Mucosa of rectum (tissue), 2 donors: ENCODE data around the gene SHROOM2.

Experiments
- H3K27ac ChIP-seq, 2 donors: one replicate each; pipeline ENCODE4 v1.7.0; 2013; ENCODE audit warnings: inconsistent platforms in 2 of 2, low read depth in 2 of 2, low read length in 2 of 2
- H3K27me3 ChIP-seq, 2 donors: one replicate each; pipeline ENCODE4 v1.7.0; 2013; ENCODE audit warnings: low read length in 2 of 2; ENCODE audit not compliant: control insufficient read depth in 2 of 2, insufficient read depth in 2 of 2
- H3K36me3 ChIP-seq, 2 donors: one replicate each; pipeline ENCODE4 v1.7.0; 2013; ENCODE audit warnings: low read length in 2 of 2; ENCODE audit not compliant: control insufficient read depth in 2 of 2, insufficient read depth in 2 of 2
- H3K4me1 ChIP-seq, 2 donors: one replicate each; pipeline ENCODE4 v1.7.0; 2013; ENCODE audit warnings: low read length in 2 of 2, mild to moderate bottlenecking in 1 of 2; ENCODE audit not compliant: control insufficient read depth in 2 of 2, insufficient read depth in 2 of 2
- H3K4me3 ChIP-seq, 2 donors: one replicate each; pipeline ENCODE4 v1.7.0; 2013; ENCODE audit warnings: low read length in 2 of 2
- H3K9ac ChIP-seq, 2 donors: one replicate each; pipeline ENCODE4 v1.7.0; 2013; ENCODE audit warnings: low read length in 2 of 2, low read depth in 1 of 2, mild to moderate bottlenecking in 1 of 2
- H3K9me3 ChIP-seq, 2 donors: one replicate each; pipeline ENCODE4 v1.7.0; 2013; ENCODE audit warnings: low read length in 2 of 2; ENCODE audit not compliant: control insufficient read depth in 2 of 2
- donor health status: healthy.
- donor health status: Normal muscosa, but diverticular disease.

SHROOM2 gene

GRCh38 chrX:9906919-9907318 lies 120.7 kb downstream of the SHROOM2 start:
- no peak overlapping the region for H3K4me3 ChIP-seq
- H3K9me3 ChIP-seq: no peaks in the 10 kb centered on the region
- no peak overlapping the region for H3K27ac ChIP-seq
- no peaks in the 10 kb centered on the region for H3K36me3 ChIP-seq
- no peak overlapping the region for H3K9ac ChIP-seq
- H3K27me3 ChIP-seq: no peaks in the 10 kb centered on the region
- H3K4me1 ChIP-seq: no peaks in the 10 kb centered on the region

DNA sequence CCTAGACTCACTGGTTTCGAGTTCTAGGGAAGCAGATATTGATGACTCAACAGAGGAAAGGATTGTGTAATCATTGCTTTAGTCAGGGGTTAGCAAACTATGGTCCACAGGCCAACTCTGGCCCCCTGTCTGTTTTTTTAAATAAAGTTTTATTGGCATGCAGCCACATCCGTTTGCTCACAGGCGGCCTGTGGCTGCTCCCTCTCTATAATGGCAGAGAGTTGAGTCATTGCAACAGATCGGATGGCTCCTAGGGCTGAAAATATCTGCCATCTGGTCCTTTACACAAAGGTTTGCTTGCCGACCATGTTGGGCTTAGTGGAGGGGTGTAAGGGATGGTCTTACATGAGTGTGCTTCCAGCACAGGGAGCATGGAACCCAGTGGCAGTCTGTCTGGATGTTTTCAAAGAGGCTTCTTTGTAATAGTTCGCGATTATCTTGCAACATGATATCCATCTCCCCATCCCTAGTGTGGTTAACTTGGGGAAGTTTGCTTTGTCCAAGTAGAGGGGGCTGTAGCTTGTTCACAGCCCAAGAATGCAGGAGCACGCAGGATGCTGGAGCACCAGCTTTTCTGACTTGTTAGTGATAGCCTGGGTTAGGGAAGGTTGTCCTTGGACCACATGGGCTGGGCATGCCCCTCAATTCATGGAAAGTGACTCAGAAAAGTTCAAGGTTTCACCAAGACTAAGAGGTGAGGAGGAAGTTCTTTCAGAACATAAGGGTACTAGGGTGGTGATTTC lies 121.6 kb downstream of the SHROOM2 start:
- H3K9me3 ChIP-seq: no peaks in the 10 kb centered on the region
- H3K9ac ChIP-seq: no peak overlapping the region
- no peaks in the 10 kb centered on the region for H3K27me3 ChIP-seq
- H3K4me3 ChIP-seq: no peak overlapping the region
- H3K36me3 ChIP-seq: no peaks in the 10 kb centered on the region
- no peaks in the 10 kb centered on the region for H3K4me1 ChIP-seq
- no peak overlapping the region for H3K27ac ChIP-seq

- Histone ChIP-seq H3K9me3 (no peaks in the 10 kb centered on the region), H3K4me3 (no peak overlapping the region), H3K36me3 (no peaks in the 10 kb centered on the region), H3K9ac (no peak overlapping the region), H3K4me1 (no peaks in the 10 kb centered on the region), H3K27me3 (no peaks in the 10 kb centered on the region), H3K27ac (no peak overlapping the region)
Measured at GRCh38 chrX:9909254-9909653, 123.0 kb downstream of the SHROOM2 start.

DNA sequence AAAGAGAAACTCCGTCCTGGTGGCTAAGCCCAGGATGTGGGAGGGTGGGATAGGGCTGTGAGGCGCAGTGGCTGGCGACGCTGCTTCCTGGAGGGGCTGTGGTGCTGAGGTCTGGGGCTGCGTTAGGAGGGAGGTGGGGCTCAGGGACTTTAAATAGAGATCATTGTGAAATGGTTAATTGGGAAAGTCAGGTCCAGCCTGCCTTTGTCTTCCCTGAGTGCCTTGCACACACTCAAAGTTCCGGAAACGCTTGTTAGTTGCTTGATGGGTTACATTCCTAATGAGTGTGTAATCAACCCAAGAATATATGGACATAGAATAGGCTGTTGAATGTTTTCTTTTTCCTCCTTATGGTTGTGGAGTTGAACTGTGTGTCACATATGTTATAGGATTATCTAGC lies 125.3 kb downstream of the SHROOM2 start:
- H3K27ac ChIP-seq: no peak overlapping the region
- no peak overlapping the region for H3K9ac ChIP-seq
- H3K4me1 ChIP-seq: no peaks in the 10 kb centered on the region
- H3K4me3 ChIP-seq: no peak overlapping the region
- H3K9me3 ChIP-seq: no peaks in the 10 kb centered on the region
- no peaks in the 10 kb centered on the region for H3K27me3 ChIP-seq
- H3K36me3 ChIP-seq: no peaks in the 10 kb centered on the region

DNA sequence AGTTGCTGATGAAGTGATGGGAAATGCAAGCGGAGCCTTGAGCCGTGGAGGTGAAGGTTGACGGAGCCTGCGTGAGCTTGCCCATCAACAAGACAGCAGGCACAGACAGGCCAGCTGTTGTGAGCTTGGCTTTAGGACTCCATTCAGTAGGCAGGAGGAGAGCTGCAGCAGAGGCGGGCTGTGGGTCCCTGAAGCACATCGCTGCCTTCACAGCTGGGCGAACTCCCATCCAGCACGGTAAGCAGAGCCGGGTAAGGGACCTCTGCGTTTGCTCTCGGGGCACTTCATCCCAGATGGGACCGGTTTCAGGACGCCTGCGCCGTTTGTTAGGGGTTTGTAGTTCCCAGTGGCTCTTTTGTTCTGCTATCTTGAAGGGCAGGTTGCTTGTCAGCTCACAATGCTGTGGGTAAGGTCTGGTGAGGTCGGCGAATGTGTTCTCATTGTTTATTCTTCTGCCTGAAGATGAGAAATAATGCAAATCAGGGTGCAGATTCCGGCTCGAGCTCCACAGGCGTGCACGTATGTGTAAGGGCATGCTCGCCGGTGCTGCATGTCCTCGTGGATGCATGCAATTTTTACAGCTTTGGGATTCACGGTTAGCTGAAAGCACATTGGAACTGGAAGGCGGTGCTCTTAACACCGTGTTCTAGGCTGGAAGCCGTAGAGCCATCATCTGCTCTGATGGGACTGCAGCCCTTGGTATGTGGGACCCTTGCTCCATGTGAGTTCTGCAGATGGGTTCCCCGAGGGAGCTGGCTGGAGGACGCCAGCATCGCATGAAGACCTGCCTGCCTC lies 126.3 kb downstream of the SHROOM2 start:
- H3K27ac ChIP-seq: no peak overlapping the region
- no peaks in the 10 kb centered on the region for H3K9me3 ChIP-seq
- H3K9ac ChIP-seq: no peak overlapping the region
- H3K27me3 ChIP-seq: peaks cover 0 to 2% of the 10 kb centered on the region in 2 donors
- H3K4me1 ChIP-seq: no peaks in the 10 kb centered on the region
- no peaks in the 10 kb centered on the region for H3K36me3 ChIP-seq
- H3K4me3 ChIP-seq: no peak overlapping the region

DNA sequence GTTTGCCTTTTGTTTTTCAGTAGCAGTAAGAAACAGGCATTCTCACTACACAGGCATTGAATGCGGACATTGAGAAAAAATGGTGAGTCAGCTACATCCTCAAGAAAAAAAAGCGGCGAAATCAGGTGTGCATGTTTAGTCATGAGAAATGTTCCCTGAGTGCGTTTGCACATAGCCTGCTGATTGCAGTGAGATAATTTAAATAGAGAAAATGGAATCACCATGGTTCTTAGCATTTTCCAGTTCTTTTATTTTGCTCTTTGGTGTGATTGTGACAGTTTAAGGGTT lies 126.9 kb downstream of the SHROOM2 start:
- H3K27ac ChIP-seq: no peak overlapping the region
- H3K27me3 ChIP-seq: peaks cover 0 to 2% of the 10 kb centered on the region in 2 donors
- no peaks in the 10 kb centered on the region for H3K9me3 ChIP-seq
- H3K9ac ChIP-seq: no peak overlapping the region
- no peaks in the 10 kb centered on the region for H3K4me1 ChIP-seq
- H3K4me3 ChIP-seq: no peak overlapping the region
- no peaks in the 10 kb centered on the region for H3K36me3 ChIP-seq

- no peak overlapping the region for H3K9ac ChIP-seq
- H3K9me3 ChIP-seq: no peaks in the 10 kb centered on the region
- no peaks in the 10 kb centered on the region for H3K4me1 ChIP-seq
- H3K36me3 ChIP-seq: no peaks in the 10 kb centered on the region
- H3K4me3 ChIP-seq: no peak overlapping the region
- H3K27me3 ChIP-seq: peaks cover 0 to 2% of the 10 kb centered on the region in 2 donors
- H3K27ac ChIP-seq: no peak overlapping the region
Measured at GRCh38 chrX:9917861-9918260, 131.6 kb downstream of the SHROOM2 start.

DNA sequence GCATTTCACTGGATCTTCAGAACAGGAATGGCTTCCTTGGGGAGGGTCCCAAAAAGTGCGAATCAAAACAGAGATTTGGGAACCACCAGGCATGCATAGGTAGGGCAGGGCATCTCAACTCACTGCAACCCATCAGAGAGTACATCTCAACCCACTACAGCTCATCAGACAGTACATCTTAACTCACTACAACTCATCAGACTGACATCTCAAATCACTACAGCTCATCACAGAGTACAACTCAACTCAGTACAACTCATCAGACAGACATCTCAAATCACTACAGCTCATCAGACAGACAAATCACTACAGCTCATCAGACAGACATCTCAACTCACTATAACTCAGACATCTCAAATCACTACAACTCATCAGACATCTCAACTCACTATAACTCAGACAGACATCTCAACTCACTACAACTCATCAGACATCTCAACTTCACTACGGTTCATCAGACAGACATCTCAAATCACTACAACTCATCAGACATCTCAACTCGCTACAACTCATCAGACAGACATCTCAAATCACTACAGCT lies 133.5 kb downstream of the SHROOM2 start:
- no peaks in the 10 kb centered on the region for H3K36me3 ChIP-seq
- no peak overlapping the region for H3K27ac ChIP-seq
- no peak overlapping the region for H3K4me3 ChIP-seq
- H3K4me1 ChIP-seq: no peaks in the 10 kb centered on the region
- no peaks in the 10 kb centered on the region for H3K9me3 ChIP-seq
- no peak overlapping the region for H3K9ac ChIP-seq
- peaks cover 0 to 2% of the 10 kb centered on the region in 2 donors for H3K27me3 ChIP-seq

DNA sequence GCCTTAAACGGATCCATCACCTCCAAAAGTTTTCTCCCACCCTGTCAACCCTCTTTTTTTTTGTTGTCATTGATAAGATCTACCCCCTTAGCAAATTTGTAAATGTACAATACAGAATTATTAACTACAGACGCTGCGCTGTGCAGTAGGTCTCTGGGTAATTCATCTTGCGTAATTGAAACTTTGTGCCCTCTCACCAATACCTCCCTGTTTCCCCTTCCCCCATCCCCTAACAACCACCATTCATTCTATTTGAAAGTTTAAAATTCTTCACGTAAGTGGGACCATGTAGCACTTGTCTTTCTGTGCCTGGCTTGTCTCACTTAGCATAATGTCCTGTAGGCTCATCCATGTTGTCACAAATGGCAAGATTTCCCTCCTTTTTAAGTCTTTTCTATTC lies 135.2 kb downstream of the SHROOM2 start:
- H3K36me3 ChIP-seq: no peaks in the 10 kb centered on the region
- peaks cover 0 to 2% of the 10 kb centered on the region in 2 donors for H3K27me3 ChIP-seq
- H3K27ac ChIP-seq: no peak overlapping the region
- no peaks in the 10 kb centered on the region for H3K9me3 ChIP-seq
- H3K4me3 ChIP-seq: no peak overlapping the region
- H3K9ac ChIP-seq: no peak overlapping the region
- H3K4me1 ChIP-seq: no peaks in the 10 kb centered on the region

DNA sequence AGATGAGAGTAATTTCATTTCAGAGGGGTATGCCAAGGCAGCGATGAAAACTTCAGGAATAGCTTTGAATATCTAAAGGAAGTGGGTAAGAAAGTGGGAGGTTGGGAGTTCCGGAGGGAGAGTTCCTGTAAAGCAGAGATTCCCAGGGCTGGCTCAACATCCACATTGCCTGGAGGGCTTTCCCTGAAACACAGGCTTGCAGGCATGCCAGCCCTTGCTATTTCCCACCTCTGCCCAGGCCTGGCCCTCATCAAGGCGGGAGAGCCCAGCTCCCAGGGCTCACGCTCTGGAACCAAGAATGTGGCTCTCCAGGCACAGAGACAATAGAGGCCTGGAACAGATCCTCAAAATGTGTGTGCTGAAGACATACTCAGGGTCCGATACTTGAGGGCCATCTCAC lies 137.1 kb downstream of the SHROOM2 start:
- Histone ChIP-seq H3K27ac (no peak overlapping the region), H3K4me1 (no peaks in the 10 kb centered on the region), H3K9me3 (no peaks in the 10 kb centered on the region), H3K36me3 (no peaks in the 10 kb centered on the region), H3K9ac (no peak overlapping the region), H3K27me3 (no peaks in the 10 kb centered on the region), H3K4me3 (no peak overlapping the region)
